ENCODE measurements around the gene MYO1B. TPM values are rescaled to one million over a fixed set of nuclear protein-coding genes. Genes with fewer than 3 reads are reported as not detected.

MYO1B gene
- total and polyA plus RNA-seq, 2 of the 8 experiments (the other 6 are each of a cell fraction or from before 2014, with no cell fraction given): 15.5 to 61.2 TPM

DNA sequence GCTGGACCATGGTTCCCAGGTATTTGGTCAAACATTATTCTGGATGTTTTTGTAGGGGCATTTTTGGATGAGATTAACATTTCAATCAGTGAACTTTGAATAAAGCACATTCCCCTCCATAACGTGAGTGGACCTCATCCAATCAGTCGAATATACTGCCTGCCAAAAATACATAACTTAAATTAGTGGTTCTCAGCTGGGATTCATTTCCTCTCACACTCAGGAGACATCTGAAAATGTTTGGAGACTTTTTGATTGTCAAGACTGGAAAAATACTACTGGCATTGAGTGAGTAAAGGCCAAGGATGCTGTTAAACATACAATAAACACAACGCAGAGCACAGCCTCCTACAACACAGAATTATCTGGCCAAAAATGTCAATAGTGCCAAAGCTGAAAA lies 198.2 kb downstream of the MYO1B start:
- no peak overlapping the region for H4K5ac ChIP-seq (ENCODE audit: insufficient read length, low read depth, low read length)
- H3K18ac ChIP-seq (ENCODE audit: extremely low read depth, low read length): no peak overlapping the region

More for the DNA sequence above, 198.2 kb downstream of the MYO1B start:
- 90% methylated on average over 3 of the region's 3 CpGs; no CpG with 5 or more reads in 1 of the 2 experiments for WGBS, 2 experiments (ENCODE audit: extremely low coverage in 1 of 2, insufficient coverage in 1 of 2, insufficient read length in 1 of 2, insufficient replicate concordance in 2 of 2, low coverage in 1 of 2, low lambda C conversion rate in 2 of 2, missing lambda C conversion rate in 1 of 2)
- Histone ChIP-seq H2BK20ac (ENCODE audit: low read length) (no peak overlapping the region), H3K9me3 (ENCODE audit: insufficient read depth in 2 of 2, low read depth in 1 of 2, low read length in 1 of 2) (no peaks in the 10 kb centered on the region), H3K9ac (replicated peaks in 1 of 4; ENCODE audit: extremely low read depth in 1 of 4, low read depth in 3 of 4, low read length in 3 of 4) (no peak overlapping the region), H3K56ac (replicated peaks; ENCODE audit: insufficient read length, low read depth, low read length) (no peak overlapping the region), H2BK15ac (ENCODE audit: low read length) (no peak overlapping the region), H3K27me3 (replicated peaks in 1 of 4; ENCODE audit: control insufficient read depth in 3 of 4, extremely low read depth in 1 of 4, insufficient read depth in 3 of 4, low read length in 3 of 4) (no peaks in the 10 kb centered on the region), H3K14ac (ENCODE audit: insufficient read length) (no peak overlapping the region), H3K4me1 (replicated peaks in 1 of 4; ENCODE audit: control insufficient read depth in 3 of 4, insufficient read depth in 4 of 4, low read length in 3 of 4) (no peaks in the 10 kb centered on the region), H2AFZ (ENCODE audit: low read length) (no peak overlapping the region), H3K27ac (ENCODE audit: low read depth, low read length) (no peak overlapping the region), H2BK12ac (ENCODE audit: low read depth, low read length) (no peak overlapping the region), H3K79me1 (ENCODE audit: low read depth, low read length) (no peaks in the 10 kb centered on the region; the same call in 1 of the 2 replicates), H3K4me3 (ENCODE audit: extremely low read depth in 1 of 4, insufficient read depth in 2 of 4, low read depth in 3 of 4, low read length in 4 of 4) (no peak overlapping the region), H4K8ac (ENCODE audit: extremely low read depth, insufficient read depth, low read length) (no peak overlapping the region), H3K4ac (replicated peaks; ENCODE audit: insufficient read length, low read depth, low read length) (no peak overlapping the region), H4K20me1 (replicated peaks in 1 of 2; ENCODE audit: control insufficient read depth in 1 of 2, insufficient read depth in 2 of 2, low read length in 2 of 2) (no peaks in the 10 kb centered on the region), H2AK5ac (ENCODE audit: low read depth, low read length) (no peak overlapping the region), H3K4me2 (ENCODE audit: insufficient read depth in 1 of 2, low read depth in 2 of 2, low read length in 2 of 2) (no peak overlapping the region), H2BK5ac (ENCODE audit: low read depth, low read length) (no peak overlapping the region), H3K36me3 (ENCODE audit: control insufficient read depth in 2 of 4, insufficient read depth in 4 of 4, low read length in 3 of 4) (no peaks in the 10 kb centered on the region), H2BK120ac (replicated peaks; ENCODE audit: low read depth, low read length) (no peak overlapping the region), H4K91ac (replicated peaks; ENCODE audit: insufficient read length, low read length) (no peak overlapping the region), H3K23me2 (ENCODE audit: low read depth, low read length) (no peaks in the 10 kb centered on the region), H3K23ac (ENCODE audit: insufficient read length) (no peak overlapping the region), H3K79me2 (ENCODE audit: control insufficient read depth in 1 of 2, insufficient read depth in 2 of 2, low read length in 2 of 2) (no peaks in the 10 kb centered on the region)
- no peak for FAIRE-seq
- DNase-seq (ENCODE audit: low read depth in 1 of 2, low spot score in 2 of 2): no peak
- CTCF ChIA-PET (ENCODE audit: partially characterized antibody): no interaction called here
- POLR2A ChIA-PET (ENCODE audit: partially characterized antibody): no interaction called here
- TF ChIP-seq SP1 (IDR thresholded peaks at IDR 0.05; ENCODE audit: low read depth, low read length) (no peak), SP4 (IDR thresholded peaks at IDR 0.05; ENCODE audit: low read length) (no peak), SIX5 (IDR thresholded peaks at IDR 0.05; ENCODE audit: low read depth, low read length) (no peak), PHF8 (conservative IDR thresholded peaks at IDR 0.05; ENCODE audit: low read depth, low read length) (no peak)
- TF ChIP-seq, protein P1, sequence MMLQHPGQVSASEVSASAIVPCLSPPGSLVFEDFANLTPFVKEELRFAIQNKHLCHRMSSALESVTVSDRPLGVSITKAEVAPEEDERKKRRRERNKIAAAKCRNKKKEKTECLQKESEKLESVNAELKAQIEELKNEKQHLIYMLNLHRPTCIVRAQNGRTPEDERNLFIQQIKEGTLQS (IDR thresholded peaks at IDR 0.05; ENCODE audit: insufficient read depth, low read depth, low read length): no peak

Measured in H1 (cell line).